CD4-positive, alpha-beta T cell treated with Interleukin-17A for 4 hours (primary cell): ENCODE measurements around the gene LDB2.
"Not testable (repeated sequence)": the region's sequence is repeated elsewhere in the genome, so short reads cannot be mapped to it uniquely, and the experiment has no call there.

Experiments
- DNase-seq: peaks from one replicate; pipeline ENCODE4 v3.0.0-alpha.2; 2020; ENCODE audit warnings: mixed read lengths

LDB2 gene

GRCh38 chr4:16590797-16591196, 307.6 kb downstream of the LDB2 start:
- DNase-seq: no peak

- no peak for DNase-seq
Measured at GRCh38 chr4:16588651-16589050, 309.8 kb downstream of the LDB2 start.

- DNase-seq: no peak
Measured at GRCh38 chr4:16588149-16588548, 310.3 kb downstream of the LDB2 start.

- no peak for DNase-seq
Measured at GRCh38 chr4:16585053-16585452, 313.4 kb downstream of the LDB2 start.

- no peak for DNase-seq
Measured at GRCh38 chr4:16583764-16584163, 314.7 kb downstream of the LDB2 start.

- DNase-seq: no peak
Measured at GRCh38 chr4:16582526-16582925, 315.9 kb downstream of the LDB2 start.

GRCh38 chr4:16582036-16582435, 316.4 kb downstream of the LDB2 start:
- DNase-seq: no peak

- DNase-seq: no peak
Measured at GRCh38 chr4:16581117-16581516, 317.3 kb downstream of the LDB2 start.

GRCh38 chr4:16580514-16580913, 317.9 kb downstream of the LDB2 start:
- DNase-seq: no peak

- no peak for DNase-seq
Measured at GRCh38 chr4:16579866-16580265, 318.6 kb downstream of the LDB2 start.

- no peak for DNase-seq
Measured at GRCh38 chr4:16577177-16577576, 321.3 kb downstream of the LDB2 start.

- DNase-seq: no peak
Measured at GRCh38 chr4:16574981-16575380, 323.5 kb downstream of the LDB2 start.

GRCh38 chr4:16573739-16574138, 324.7 kb downstream of the LDB2 start:
- no peak for DNase-seq

GRCh38 chr4:16573206-16573605, 325.2 kb downstream of the LDB2 start:
- DNase-seq: no peak

GRCh38 chr4:16572631-16573030, 325.8 kb downstream of the LDB2 start:
- no peak for DNase-seq

- no peak for DNase-seq
Measured at GRCh38 chr4:16572161-16572560, 326.3 kb downstream of the LDB2 start.

- no peak for DNase-seq
Measured at GRCh38 chr4:16569790-16570189, 328.7 kb downstream of the LDB2 start.

GRCh38 chr4:16557316-16557715, 341.1 kb downstream of the LDB2 start:
- DNase-seq: not testable (repeated sequence)

- no peak for DNase-seq
Measured at GRCh38 chr4:16555156-16555555, 343.3 kb downstream of the LDB2 start.

GRCh38 chr4:16550531-16550930, 347.9 kb downstream of the LDB2 start:
- DNase-seq: no peak

- no peak for DNase-seq
Measured at GRCh38 chr4:16545656-16546055, 352.8 kb downstream of the LDB2 start.

GRCh38 chr4:16544869-16545268, 353.6 kb downstream of the LDB2 start:
- no peak for DNase-seq

- no peak for DNase-seq
Measured at GRCh38 chr4:16544251-16544721, 354.2 kb downstream of the LDB2 start.

GRCh38 chr4:16537926-16538325, 360.5 kb downstream of the LDB2 start:
- DNase-seq: no peak

GRCh38 chr4:16532240-16532970, 366.0 kb downstream of the LDB2 start:
- DNase-seq: no peak
